GM12891 (cell line): ENCODE data around the gene ELOVL2.
A peak's percentile ranks its signal among the peaks of the same experiment; 100 is the strongest.

ENCODE experiments used
- DNase-seq: peaks from one replicate; pipeline ENCODE4 v3.0.0; 2011; ENCODE audit warnings: low spot score; ENCODE audit not compliant: insufficient read length
- FAIRE-seq: peaks from 2 replicates; lab custom pipeline; 2011; peaks lifted over from hg19 to GRCh38; lab: Jason Lieb, UNC
- PAX5 ChIP-seq: IDR thresholded peaks from 2 replicates; pipeline ENCODE4 v1.6.1; 2011; ENCODE audit warnings: low read length, moderate library complexity, mild to moderate bottlenecking; ENCODE audit not compliant: insufficient read depth, severe bottlenecking
- POLR2A ChIP-seq: IDR thresholded peaks from 2 replicates; pipeline ENCODE4 v1.6.1; 2011; ENCODE audit warnings: low read depth, low read length, control low read depth
- POLR2AphosphoS5 ChIP-seq: IDR thresholded peaks from 2 replicates; pipeline ENCODE4 v1.6.1; 2011; ENCODE audit warnings: low read depth, low read length, control low read depth
- POU2F2 ChIP-seq: IDR thresholded peaks from 2 replicates; pipeline ENCODE4 v1.6.1; 2011; ENCODE audit warnings: low read depth, mild to moderate bottlenecking, control low read depth, low read length, moderate library complexity
- SPI1 ChIP-seq: IDR thresholded peaks from 2 replicates; pipeline ENCODE4 v1.6.1; 2011; ENCODE audit warnings: low read depth, low read length, control low read depth
- TAF1 ChIP-seq: IDR thresholded peaks from 2 replicates; pipeline ENCODE4 v1.6.1; 2011; ENCODE audit warnings: low read depth, low read length, control low read depth

Gene ELOVL2

DNA sequence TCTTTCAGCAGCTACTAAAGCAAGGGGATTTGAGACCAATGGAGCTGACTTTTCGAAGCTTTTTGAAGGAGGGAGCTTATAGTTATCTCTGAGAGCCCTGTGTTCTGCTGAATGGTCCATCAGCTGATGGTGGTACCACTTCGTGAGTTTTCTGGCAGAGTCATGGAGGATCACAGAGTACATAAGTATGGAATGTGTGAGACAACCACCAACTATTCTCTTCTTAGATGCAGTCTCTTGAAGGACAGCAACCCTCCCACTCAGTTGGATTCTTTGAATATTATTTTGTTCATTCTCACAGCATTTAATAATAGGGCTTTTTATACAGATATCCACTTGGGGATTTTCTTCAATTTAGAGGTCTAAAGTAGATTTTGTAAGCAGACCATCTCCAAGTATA is 75.3 kb downstream of the ELOVL2 start:
- FAIRE-seq, result no peak
- TF ChIP-seq SPI1, result no peak
- TF ChIP-seq POU2F2, result no peak
- no peak for TF ChIP-seq PAX5
- no peak for TF ChIP-seq POLR2A
- no peak for TF ChIP-seq TAF1
- TF ChIP-seq POLR2AphosphoS5, result no peak
- DNase-seq, result no peak

DNA sequence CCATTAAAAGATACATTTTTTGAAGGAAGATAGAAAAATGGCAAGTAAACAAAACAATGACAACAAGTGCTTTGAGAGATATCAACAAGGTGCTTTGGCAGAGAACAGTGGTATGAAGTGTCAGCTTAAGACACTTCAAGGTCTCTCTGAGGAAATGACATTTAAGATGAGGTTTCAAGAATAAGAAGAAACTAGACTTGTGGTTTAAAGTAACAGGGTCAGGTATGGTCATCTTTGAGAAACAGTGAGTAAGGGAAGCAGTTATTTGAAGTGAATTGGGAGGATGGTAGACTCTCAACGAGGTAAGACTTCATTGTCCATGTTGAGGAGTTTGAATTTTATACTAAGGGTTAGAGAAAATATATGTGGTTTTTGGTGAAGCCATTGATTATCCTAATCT is 79.4 kb downstream of the ELOVL2 start:
- no peak for TF ChIP-seq POLR2A
- peak; percentile 40; the same call in 1 of the 2 replicates for TF ChIP-seq SPI1
- TF ChIP-seq PAX5, result no peak
- TF ChIP-seq TAF1, result no peak
- no peak for TF ChIP-seq POU2F2
- no peak for TF ChIP-seq POLR2AphosphoS5
- peak; percentile 28 for DNase-seq
- peak; percentile 78 for FAIRE-seq

DNA sequence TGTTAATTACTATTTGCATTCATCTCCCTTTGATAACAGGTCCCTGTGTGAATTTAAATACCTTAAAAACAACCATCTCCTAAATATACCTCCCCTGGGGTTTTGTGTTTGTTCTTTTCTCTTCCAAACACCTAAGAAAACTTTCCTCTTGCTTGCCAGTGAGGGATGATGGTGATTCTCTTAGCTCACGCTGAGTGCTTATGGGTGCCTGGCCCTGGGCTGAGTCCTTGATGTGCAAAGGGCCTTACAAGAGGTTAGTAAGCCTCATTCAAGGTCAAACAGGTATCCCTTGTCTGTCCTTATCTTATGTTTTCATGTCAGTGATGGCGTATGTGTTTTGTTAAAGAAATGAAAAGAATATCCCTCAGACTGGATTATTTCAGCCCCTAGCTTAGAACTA is 81.0 kb downstream of the ELOVL2 start:
- no peak for TF ChIP-seq POLR2A
- no peak for TF ChIP-seq POLR2AphosphoS5
- TF ChIP-seq TAF1, result no peak
- DNase-seq (no peak), FAIRE-seq (no peak)

DNA sequence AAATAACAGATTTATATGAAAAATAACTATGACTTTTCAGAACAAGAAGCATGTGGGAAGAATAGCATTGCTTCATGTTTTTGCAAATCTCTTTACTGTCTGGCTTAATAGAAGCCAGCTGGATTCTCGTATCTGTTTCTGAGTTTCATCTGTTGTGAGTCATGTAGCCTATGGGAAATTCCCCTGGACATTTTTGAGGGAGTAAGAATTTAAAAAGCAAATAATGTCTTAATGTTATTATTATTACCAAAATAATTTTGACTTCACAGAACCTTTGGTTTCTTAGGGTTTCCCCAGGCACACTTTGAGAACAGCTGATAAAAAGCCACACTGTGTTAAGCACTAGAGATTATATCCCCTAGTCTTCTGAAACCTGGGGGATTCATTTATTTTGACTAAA is 81.4 kb downstream of the ELOVL2 start:
- FAIRE-seq (no peak), DNase-seq (no peak)
- TF ChIP-seq POU2F2 (no peak), TAF1 (no peak), PAX5 (no peak), POLR2A (no peak)

DNA sequence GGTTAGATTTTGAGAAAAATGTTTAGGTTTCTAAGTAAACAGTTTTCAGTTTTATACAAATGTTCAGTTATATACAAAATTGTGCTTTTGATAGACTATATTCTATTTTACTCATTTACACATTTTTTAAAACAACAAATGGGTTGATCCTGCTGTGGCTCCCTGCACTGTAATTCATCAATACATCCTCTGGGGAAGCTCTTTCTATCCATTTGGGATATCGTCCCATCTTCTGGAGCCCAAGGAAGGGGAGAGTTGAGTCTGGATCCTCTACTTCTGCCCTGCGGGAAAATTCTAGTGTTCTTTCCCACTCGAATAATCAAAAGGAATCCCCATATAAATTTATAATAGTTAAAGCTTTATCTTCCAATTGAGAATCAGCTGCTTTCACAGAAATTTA is 82.3 kb downstream of the ELOVL2 start:
- FAIRE-seq (no peak), DNase-seq (no peak)
- TF ChIP-seq POLR2AphosphoS5 (no peak), SPI1 (no peak), POLR2A (no peak), PAX5 (no peak), POU2F2 (no peak), TAF1 (no peak)

DNA sequence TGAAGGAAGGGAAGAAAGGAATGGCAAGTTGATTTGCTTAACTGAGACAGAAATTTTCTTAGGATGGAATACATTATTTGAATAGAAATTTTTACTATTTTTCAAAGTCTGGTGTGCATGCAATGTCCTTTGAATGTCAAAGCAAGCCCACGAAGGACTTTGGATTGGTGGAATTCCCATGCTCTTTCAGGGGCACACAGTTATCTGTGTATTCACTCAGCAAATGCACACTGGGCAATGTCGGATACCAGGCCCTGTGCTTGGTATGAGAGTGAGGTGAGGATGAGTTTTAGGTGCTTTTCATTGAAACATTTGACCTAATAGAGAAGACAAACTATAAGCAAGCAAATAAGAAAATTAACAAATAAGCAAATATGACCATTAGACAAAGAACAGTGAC is 83.9 kb downstream of the ELOVL2 start:
- DNase-seq, result no peak
- TF ChIP-seq SPI1, result no peak
- TF ChIP-seq POU2F2, result no peak
- no peak for TF ChIP-seq POLR2AphosphoS5
- TF ChIP-seq TAF1, result no peak
- no peak for TF ChIP-seq PAX5
- no peak for TF ChIP-seq POLR2A
- FAIRE-seq, result no peak

DNA sequence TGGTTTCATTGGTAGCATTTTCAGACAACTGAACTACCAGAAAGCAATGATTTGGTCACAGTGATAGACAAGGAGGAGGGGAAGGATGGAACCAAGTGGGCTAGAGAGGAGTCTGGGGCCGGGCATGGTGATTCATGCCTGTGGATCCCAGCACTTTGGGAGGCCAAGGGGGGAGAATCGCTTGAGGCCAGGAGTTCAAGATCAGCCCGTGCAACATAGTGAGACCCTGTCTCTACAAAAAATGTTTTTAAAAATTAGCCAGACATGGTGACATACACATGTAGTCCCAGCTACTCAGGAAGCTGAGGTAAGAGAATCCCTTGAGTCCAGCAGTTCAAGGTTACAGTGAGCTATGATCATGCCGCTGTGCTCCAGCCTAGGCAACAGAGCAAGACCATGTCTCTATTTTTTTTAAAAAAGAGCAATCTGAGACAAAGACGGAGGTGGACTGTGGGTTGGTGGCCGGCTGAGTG is 86.7 kb downstream of the ELOVL2 start:
- FAIRE-seq (no peak), DNase-seq (no peak)
- no peak for TF ChIP-seq POLR2A
- TF ChIP-seq POLR2AphosphoS5, result no peak
- no peak for TF ChIP-seq POU2F2
- TF ChIP-seq TAF1, result no peak
- TF ChIP-seq PAX5, result no peak
- TF ChIP-seq SPI1, result no peak

DNA sequence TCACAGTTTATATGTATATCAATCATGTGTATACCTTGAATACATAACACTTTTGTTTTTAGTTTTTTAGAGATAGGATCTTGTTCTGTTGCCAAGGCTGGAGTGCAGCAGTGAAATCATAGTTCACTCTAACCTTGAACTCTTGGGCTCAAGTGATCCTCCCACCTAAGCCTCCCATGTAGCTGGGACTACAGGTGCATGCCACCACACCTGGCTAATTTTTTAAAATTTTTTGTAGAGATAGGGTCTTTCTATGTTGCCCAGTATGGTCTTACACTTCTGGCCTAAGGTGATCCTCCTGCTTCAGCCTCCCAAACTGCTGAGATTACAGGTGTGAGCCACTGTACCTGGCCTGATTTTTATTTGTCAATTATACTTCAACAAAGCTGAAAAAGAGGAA is 87.3 kb downstream of the ELOVL2 start:
- TF ChIP-seq PAX5 (no peak), TAF1 (no peak), POLR2AphosphoS5 (no peak), POLR2A (no peak), SPI1 (no peak), POU2F2 (no peak)
- FAIRE-seq (no peak), DNase-seq (no peak)

DNA sequence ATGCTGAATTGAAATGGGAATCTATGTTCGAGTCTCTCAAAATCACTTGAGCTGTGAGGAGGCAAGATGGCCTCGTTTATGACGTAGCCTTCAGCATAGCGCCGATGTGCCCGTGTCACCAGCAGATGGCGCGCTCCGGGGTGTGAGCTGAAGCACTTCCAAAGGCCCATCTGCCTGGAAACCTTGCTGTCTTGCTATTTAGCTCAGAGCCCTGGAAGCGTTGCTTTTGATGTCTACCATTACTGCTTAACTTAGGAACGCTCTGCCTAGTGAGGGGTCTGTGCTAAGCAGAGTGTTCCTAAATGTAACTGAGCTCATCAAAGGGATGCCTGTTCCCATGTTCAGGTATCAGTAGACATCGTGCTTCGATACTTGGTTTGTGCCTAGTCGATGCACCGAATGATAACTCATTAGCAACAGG is 89.5 kb downstream of the ELOVL2 start:
- no peak for TF ChIP-seq TAF1
- peak; percentile 88 for FAIRE-seq
- DNase-seq, result peak; percentile 37

DNA sequence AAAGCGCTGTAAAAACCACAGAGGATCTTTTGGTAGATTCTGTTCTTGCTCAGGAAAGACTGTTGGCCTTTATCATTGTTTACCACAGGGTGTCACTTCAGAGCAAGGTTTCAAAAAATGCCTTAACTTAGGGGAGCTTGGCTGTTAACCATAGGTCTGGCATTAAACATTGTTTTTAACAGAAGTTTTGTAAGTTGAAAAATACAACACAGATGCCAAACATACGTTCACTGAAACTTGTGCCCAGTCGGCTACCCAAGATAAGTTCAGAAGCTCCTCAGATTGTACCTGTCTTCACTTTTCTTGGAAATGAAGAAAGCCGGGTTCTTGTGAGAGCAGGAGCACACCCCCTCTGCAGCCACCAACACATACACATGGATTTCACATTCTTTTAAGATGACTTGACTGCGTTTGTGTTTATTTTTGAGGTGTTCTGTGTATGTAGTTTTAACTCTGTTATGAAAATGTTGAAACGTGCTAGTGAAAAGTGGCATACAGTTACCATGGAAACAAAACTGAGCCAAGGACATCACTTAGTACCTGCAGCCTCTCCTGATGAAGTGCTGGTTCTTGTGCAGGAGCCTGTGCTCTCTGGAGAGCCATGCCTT is 92.3 kb downstream of the ELOVL2 start:
- TF ChIP-seq SPI1 (no peak), TAF1 (no peak), POU2F2 (no peak), PAX5 (no peak), POLR2AphosphoS5 (no peak)
- FAIRE-seq, result peak; percentile 80
- no peak for DNase-seq

DNA sequence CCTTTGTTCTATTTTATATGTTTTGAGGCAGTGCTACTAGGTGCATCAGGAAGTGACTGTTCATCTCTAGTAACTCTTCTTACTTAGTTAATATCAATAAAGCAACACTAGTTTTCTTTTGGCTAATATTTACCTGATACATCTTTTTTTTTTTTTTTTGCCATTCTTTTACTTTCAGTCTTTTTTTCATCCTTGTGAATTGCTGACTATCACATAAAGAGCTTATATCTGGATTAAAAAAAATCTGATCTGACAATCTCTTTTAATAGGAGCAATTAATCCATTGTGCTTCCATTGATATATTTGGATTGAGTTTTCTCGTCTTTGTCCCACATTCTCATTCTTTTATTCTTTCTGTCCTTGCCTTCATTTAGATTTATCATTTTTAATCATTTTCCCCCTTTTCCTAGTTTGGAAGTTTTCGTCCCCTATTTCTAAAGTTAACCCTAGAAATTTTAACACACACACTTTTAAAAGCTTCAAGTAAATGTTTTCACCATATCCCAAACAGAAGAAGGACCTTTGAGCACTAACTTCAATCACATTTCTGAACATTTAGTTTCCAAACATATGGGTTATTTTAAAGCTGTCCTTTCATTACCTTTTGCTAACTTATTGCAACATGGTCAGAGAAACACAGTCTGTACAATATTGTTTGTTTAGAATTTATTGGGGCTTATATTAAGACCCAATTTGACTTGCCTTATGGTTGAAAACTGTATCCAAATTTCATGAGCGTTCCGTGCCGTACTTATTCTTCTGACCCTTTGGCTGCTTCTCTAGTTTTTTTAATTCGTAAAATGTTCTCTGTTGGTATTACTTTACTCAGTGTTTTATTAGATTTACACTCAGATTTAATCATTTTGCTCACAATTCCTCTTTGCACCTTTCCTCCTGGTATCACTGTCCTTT is 94.3 kb downstream of the ELOVL2 start:
- no peak for TF ChIP-seq POLR2A
- no peak for TF ChIP-seq PAX5
- TF ChIP-seq POU2F2, result no peak
- no peak for TF ChIP-seq TAF1
- TF ChIP-seq SPI1, result no peak
- TF ChIP-seq POLR2AphosphoS5, result no peak
- FAIRE-seq (no peak), DNase-seq (no peak)
